ENCODE data around the gene FAM13B. TPM values are rescaled to one million over a fixed set of nuclear protein-coding genes. Genes with fewer than 3 reads are reported as not detected.

The FAM13B gene
- total RNA-seq, 1 experiment from 2014 or later = 33.7 TPM

DNA sequence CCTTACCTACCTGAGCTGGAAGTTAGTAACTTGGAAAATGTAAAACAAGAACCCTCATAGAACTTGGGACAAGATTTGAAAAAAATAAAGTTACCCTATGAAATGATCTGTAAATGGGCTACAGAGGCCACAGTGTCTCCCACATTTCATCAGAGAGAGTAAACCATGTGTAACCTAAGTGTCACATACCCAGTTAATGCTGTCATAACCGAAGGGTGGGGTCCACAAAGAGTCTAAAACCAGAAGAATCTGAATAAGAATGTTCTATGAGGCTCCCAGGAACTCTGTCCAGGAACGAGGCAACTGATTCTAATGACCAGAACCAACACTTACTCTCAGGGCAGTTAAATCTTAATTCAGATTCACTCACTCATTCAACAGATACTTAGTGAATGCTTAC, 1.0 kb upstream of the FAM13B start:
- no TSS peak for BruUV-seq (replicated peaks)
- peak overlapping the region; percentile 96 for H3K27ac Mint-ChIP-seq (ENCODE audit: low read depth, unreplicated experiment)
- DNase-seq (ENCODE audit: unreplicated experiment) = no peak
- CTCF ChIA-PET = interaction anchor here (0.6 to 12.0 kb wide), 13 partner anchors 8 to 280 kb away, joined by 3 to 213 read pairs (median 17); no protein-coding TSS in a partner anchor
- peaks cover 44% of the 10 kb centered on the region for H3K4me1 Mint-ChIP-seq (ENCODE audit: insufficient read depth, unreplicated experiment)
- peak overlapping the region; percentile 97 for H3K4me3 Mint-ChIP-seq (ENCODE audit: unreplicated experiment)
- no peaks in the 10 kb centered on the region for H3K9me3 Mint-ChIP-seq (ENCODE audit: unreplicated experiment)
- H3K27me3 Mint-ChIP-seq (ENCODE audit: insufficient read depth, unreplicated experiment) = no peaks in the 10 kb centered on the region
- intact Hi-C loops (cut with micrococcal nuclease) = loop anchor here (5.0 to 10.0 kb wide), 2 partner anchors 282 to 409 kb away; partner anchors contain the start of gene HNRNPA0
- POLR2A ChIA-PET = interaction anchor here (0.5 to 2.8 kb wide), 25 partner anchors 8 to 414 kb away, joined by 3 to 26 read pairs (median 5); partner anchors contain the start of genes BRD8, HNRNPA0, KIF20A and NME5
- peaks cover 26% of the 10 kb centered on the region for H3K36me3 Mint-ChIP-seq (ENCODE audit: insufficient read depth, unreplicated experiment)
- no peak for TF ChIP-seq CTCF (IDR thresholded peaks at IDR 0.05; ENCODE audit: unreplicated experiment)

GRCh38 chr5:138033386-138033808, 518 bp upstream of the FAM13B start:
- BruUV-seq (replicated peaks) = TSS peak; percentile 86
- no peaks in the 10 kb centered on the region for H3K27me3 Mint-ChIP-seq (ENCODE audit: insufficient read depth, unreplicated experiment)
- H3K36me3 Mint-ChIP-seq (ENCODE audit: insufficient read depth, unreplicated experiment) = peaks cover 26% of the 10 kb centered on the region
- CTCF ChIA-PET = interaction anchor here (0.6 to 12.0 kb wide), 10 partner anchors 9 to 280 kb away, joined by 3 to 213 read pairs (median 40); no protein-coding TSS in a partner anchor
- H3K4me3 Mint-ChIP-seq (ENCODE audit: unreplicated experiment) = peak overlapping the region; percentile 97
- H3K27ac Mint-ChIP-seq (ENCODE audit: low read depth, unreplicated experiment) = peak overlapping the region; percentile 96
- DNase-seq (ENCODE audit: unreplicated experiment) = no peak
- H3K4me1 Mint-ChIP-seq (ENCODE audit: insufficient read depth, unreplicated experiment) = peaks cover 44% of the 10 kb centered on the region
- intact Hi-C loops (cut with micrococcal nuclease) = loop anchor here (5.0 to 10.0 kb wide), 2 partner anchors 281 to 409 kb away; partner anchors contain the start of gene HNRNPA0
- no peak for TF ChIP-seq CTCF (IDR thresholded peaks at IDR 0.05; ENCODE audit: unreplicated experiment)
- POLR2A ChIA-PET = interaction anchor here (0.5 to 2.8 kb wide), 25 partner anchors 8 to 414 kb away, joined by 3 to 26 read pairs (median 5); partner anchors contain the start of genes BRD8, CDC23, HNRNPA0 and KIF20A
- H3K9me3 Mint-ChIP-seq (ENCODE audit: unreplicated experiment) = no peaks in the 10 kb centered on the region

DNA sequence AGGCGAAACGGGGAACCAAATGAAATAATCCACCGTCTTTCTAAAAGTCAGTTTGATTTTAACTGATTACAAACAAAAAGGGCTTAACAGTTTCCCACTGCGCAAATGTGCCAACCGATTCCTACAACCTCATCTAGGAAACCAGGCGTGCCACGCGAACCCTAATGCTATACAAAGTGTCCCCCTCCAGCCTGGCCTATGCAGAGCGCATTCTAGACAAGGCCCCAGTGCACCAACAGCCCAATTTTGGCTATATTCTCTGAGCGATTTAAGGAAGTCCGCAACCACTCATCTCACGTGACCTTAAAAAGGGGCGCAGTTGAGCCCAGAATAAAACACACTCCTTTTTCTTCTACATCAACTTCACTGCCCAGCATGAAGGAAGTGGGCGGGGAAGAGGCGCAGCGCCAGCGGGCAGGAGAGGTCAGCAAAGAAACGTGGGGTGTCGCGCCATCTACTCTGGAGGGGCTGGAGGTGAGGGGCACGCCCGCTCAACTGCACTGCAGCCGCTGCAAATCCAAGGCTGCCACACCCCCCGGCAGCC, 779 bp downstream of the FAM13B start:
- peak overlapping the region; percentile 96 for H3K27ac Mint-ChIP-seq (ENCODE audit: low read depth, unreplicated experiment)
- H3K9me3 Mint-ChIP-seq (ENCODE audit: unreplicated experiment) = no peaks in the 10 kb centered on the region
- POLR2A ChIA-PET = interaction anchor here (1.1 to 2.5 kb wide), 8 partner anchors 10 to 277 kb away, joined by 5 to 21 read pairs (median 8); partner anchors contain the start of genes BRD8, KIF20A and NME5
- no peaks in the 10 kb centered on the region for H3K27me3 Mint-ChIP-seq (ENCODE audit: insufficient read depth, unreplicated experiment)
- H3K4me3 Mint-ChIP-seq (ENCODE audit: unreplicated experiment) = peak overlapping the region; percentile 97
- intact Hi-C loops (cut with micrococcal nuclease) = loop anchor here (5.0 to 10.0 kb wide), 2 partner anchors 280 to 407 kb away; partner anchors contain the start of gene HNRNPA0
- peak; percentile 66 for DNase-seq (ENCODE audit: unreplicated experiment)
- no TSS peak for BruUV-seq (replicated peaks)
- no peak for TF ChIP-seq CTCF (IDR thresholded peaks at IDR 0.05; ENCODE audit: unreplicated experiment)
- H3K36me3 Mint-ChIP-seq (ENCODE audit: insufficient read depth, unreplicated experiment) = peaks cover 26% of the 10 kb centered on the region
- CTCF ChIA-PET = interaction anchor here (0.6 to 2.0 kb wide), 5 partner anchors 10 to 120 kb away, joined by 3 to 6 read pairs (median 3); no protein-coding TSS in a partner anchor
- peaks cover 54% of the 10 kb centered on the region for H3K4me1 Mint-ChIP-seq (ENCODE audit: insufficient read depth, unreplicated experiment)

DNA sequence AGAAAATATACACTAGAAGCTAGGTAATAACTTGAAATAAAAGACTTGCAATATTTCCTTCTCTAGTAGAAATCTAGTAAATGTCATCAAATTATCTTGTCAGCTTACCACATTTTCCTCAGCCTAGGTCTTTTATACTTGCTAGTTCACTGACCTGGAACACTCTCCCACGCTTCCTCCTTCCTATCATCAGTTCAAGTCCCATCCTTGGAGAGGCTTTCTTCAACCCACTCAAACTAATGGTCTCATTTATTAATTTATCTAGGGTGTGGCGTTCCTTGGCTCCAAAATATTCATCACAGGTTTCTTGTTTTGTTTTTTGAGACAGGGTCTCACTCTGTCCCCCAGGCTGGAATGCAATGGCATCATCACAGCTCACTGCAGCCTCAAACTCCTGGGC, 2.9 kb downstream of the FAM13B start:
- Mint-ChIP-seq H3K4me3 (ENCODE audit: unreplicated experiment) (no peak overlapping the region), H3K27ac (ENCODE audit: low read depth, unreplicated experiment) (peak overlapping the region; percentile 31), H3K4me1 (ENCODE audit: insufficient read depth, unreplicated experiment) (peaks cover 48% of the 10 kb centered on the region), H3K9me3 (ENCODE audit: unreplicated experiment) (no peaks in the 10 kb centered on the region), H3K27me3 (ENCODE audit: insufficient read depth, unreplicated experiment) (no peaks in the 10 kb centered on the region), H3K36me3 (ENCODE audit: insufficient read depth, unreplicated experiment) (peaks cover 20% of the 10 kb centered on the region)
- ChIA-PET POLR2A (interaction anchor here (0.6 to 2.5 kb wide), 6 partner anchors 13 to 276 kb away, joined by 3 to 7 read pairs (median 4); no protein-coding TSS in a partner anchor), CTCF (interaction anchor here (0.6 to 2.0 kb wide), 8 partner anchors 8 to 272 kb away, joined by 3 to 10 read pairs (median 3); no protein-coding TSS in a partner anchor)
- no TSS peak for BruUV-seq (replicated peaks)
- no peak for TF ChIP-seq CTCF (IDR thresholded peaks at IDR 0.05; ENCODE audit: unreplicated experiment)
- intact Hi-C loops (cut with micrococcal nuclease) = loop anchor here (5.0 to 10.0 kb wide), 2 partner anchors 278 to 405 kb away; partner anchors contain the start of gene HNRNPA0
- no peak for DNase-seq (ENCODE audit: unreplicated experiment)
